Measurements from ENCODE around the gene KCTD6. TPM values are rescaled to one million over a fixed set of nuclear protein-coding genes. Genes with fewer than 3 reads are reported as not detected.
"Not testable (repeated sequence)": the region's sequence is repeated elsewhere in the genome, so short reads cannot be mapped to it uniquely, and the experiment has no call there.

KCTD6 gene
- total RNA-seq, 6 experiments from 2014 or later = 6.4 to 9.6 (median 7.4) TPM

DNA sequence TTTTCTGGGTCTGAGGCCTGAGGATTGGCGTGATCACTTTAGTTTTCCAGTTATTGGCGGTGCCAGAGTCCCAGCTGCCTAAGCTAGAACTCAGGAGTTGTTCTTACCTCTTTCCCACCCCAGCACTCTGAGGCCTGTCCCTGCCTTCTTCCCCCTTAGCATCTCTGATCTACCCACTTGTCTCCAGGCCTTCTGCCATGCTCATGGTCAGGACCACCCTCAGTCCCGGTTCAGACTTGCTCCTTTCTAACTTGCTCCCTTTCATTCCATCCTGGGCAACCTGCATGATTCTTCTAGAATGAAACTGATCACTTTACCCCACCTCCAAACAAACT lies 29.4 kb downstream of the KCTD6 start:
- TF ChIP-seq, protein P1, sequence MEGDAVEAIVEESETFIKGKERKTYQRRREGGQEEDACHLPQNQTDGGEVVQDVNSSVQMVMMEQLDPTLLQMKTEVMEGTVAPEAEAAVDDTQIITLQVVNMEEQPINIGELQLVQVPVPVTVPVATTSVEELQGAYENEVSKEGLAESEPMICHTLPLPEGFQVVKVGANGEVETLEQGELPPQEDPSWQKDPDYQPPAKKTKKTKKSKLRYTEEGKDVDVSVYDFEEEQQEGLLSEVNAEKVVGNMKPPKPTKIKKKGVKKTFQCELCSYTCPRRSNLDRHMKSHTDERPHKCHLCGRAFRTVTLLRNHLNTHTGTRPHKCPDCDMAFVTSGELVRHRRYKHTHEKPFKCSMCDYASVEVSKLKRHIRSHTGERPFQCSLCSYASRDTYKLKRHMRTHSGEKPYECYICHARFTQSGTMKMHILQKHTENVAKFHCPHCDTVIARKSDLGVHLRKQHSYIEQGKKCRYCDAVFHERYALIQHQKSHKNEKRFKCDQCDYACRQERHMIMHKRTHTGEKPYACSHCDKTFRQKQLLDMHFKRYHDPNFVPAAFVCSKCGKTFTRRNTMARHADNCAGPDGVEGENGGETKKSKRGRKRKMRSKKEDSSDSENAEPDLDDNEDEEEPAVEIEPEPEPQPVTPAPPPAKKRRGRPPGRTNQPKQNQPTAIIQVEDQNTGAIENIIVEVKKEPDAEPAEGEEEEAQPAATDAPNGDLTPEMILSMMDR (IDR thresholded peaks at IDR 0.05) = no peak
- Mint-ChIP-seq H3K4me3 (no peak overlapping the region), H3K9me3 (no peaks in the 10 kb centered on the region), H3K36me3 (ENCODE audit: low read depth) (no peaks in the 10 kb centered on the region; the same call in 1 of the 2 replicates), H3K27ac (no peak overlapping the region), H3K27me3 (ENCODE audit: insufficient read depth) (no peaks in the 10 kb centered on the region; the same call in 1 of the 2 replicates), H3K4me1 (ENCODE audit: low read depth) (peaks cover 12% of the 10 kb centered on the region)
- no peak for DNase-seq

DNA sequence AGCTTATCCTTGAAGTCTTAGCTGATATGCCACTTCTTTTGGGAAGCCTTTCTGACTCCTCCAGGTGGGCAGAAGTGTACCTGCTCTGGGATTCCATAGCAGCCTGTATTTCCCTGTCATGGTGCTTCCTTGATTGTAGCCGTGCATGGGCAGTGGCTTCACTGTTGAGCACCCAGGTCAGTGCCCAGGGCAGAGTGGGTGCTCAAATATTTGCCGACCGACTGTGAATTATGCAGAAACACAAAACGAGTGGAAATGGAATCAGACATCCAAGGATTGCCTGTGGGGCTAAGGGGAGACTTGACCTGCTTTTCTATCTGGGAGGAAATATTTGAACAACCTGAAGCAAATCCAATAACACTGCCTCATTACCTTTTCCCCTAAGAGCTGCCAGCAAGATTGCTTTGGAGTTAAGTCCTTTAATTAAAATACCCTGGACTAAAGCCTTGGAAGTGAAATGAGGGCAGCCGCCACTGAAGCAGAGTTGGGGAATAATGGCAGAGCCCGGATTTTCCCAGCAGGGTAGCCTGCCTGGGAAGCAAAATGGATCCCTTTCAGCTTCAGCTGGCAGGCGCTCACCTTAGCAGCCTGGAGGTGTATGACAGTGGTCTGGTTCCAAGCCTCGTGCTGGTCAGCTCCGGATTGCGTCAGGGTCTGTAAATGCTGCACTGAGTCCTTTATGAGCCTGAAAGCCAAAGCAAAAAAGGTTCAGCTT lies 30.2 kb downstream of the KCTD6 start:
- DNase-seq = no peak

DNA sequence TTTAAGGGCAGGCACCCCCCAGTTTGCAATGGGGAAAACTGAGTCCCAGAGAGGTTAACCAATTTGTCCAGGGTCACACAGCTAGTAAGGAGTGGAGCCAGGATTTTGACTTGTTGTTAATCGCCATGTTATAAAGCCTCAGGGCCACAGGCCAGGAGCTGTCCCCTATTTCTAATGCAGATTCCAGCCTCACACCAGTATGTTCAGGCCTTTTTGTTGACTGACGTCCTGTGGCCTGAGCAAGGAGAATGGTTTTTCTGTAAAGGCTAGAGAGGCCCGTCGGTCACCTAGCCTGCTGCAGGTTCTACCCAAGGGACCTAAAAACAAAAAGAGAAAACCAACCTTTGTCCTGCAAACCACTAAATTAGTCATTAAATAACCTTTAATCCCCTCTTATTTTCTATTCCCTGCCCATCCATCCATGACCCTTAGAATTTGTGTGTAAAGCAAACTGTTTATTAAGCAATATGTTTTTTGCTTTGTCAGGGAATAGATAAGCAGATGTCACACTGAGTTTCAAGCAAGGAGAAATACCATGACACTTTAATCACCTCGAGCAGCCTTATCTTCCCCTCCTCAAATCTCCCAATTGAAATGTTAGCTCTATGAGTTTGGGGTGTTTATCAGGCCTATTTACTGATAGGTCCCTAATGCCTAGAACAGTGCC lies 31.0 kb downstream of the KCTD6 start:
- Mint-ChIP-seq H3K27ac (no peak overlapping the region), H3K36me3 (ENCODE audit: low read depth) (peaks cover 5% of the 10 kb centered on the region), H3K9me3 (no peaks in the 10 kb centered on the region), H3K4me3 (no peak overlapping the region), H3K4me1 (ENCODE audit: low read depth) (peaks cover 20% of the 10 kb centered on the region), H3K27me3 (ENCODE audit: insufficient read depth) (no peaks in the 10 kb centered on the region; the same call in 1 of the 2 replicates)
- TF ChIP-seq, protein P1 (IDR thresholded peaks at IDR 0.05) = no peak
- no peak for DNase-seq

More for the DNA sequence above, 30.2 kb downstream of the KCTD6 start:
- TF ChIP-seq, protein P1 (IDR thresholded peaks at IDR 0.05) = no peak
- Mint-ChIP-seq H3K4me1 (ENCODE audit: low read depth) (peaks cover 19% of the 10 kb centered on the region), H3K36me3 (ENCODE audit: low read depth) (peaks cover 4% of the 10 kb centered on the region), H3K9me3 (no peaks in the 10 kb centered on the region), H3K4me3 (no peak overlapping the region), H3K27me3 (ENCODE audit: insufficient read depth) (no peaks in the 10 kb centered on the region; the same call in 1 of the 2 replicates), H3K27ac (no peak overlapping the region)

DNA sequence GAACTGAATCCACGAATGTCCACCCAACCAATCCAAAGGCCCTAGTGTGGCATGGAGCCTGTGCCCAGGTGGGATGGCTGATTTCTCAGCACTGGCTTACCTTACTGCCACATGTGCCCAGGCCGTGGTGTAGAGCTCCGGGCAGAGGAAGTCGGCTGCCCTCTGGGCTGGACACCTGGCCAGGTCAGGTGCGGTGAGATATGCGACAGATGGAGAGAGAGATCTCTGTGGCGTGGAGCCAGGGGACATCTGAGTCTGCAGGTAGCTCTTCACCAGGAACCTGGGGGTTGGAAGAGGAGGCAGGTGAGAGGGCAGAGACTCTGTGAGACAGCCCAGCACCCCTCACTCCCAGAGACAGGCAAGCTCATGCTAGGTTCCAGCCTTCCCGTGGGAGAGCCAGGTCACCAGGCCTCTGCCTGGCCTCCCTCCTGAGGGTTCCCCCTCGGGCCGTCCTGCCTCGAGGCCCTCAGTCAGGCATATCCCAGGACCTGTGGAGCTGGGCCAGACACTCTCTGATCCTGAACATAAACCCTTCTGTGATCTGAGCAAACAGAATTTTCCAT lies 32.5 kb downstream of the KCTD6 start:
- H3K4me3 Mint-ChIP-seq = no peak overlapping the region
- no peak for DNase-seq
- no peaks in the 10 kb centered on the region; the same call in 1 of the 2 replicates for H3K27me3 Mint-ChIP-seq (ENCODE audit: insufficient read depth)
- H3K4me1 Mint-ChIP-seq (ENCODE audit: low read depth) = peaks cover 28% of the 10 kb centered on the region
- H3K27ac Mint-ChIP-seq = no peak overlapping the region
- no peaks in the 10 kb centered on the region for H3K9me3 Mint-ChIP-seq
- H3K36me3 Mint-ChIP-seq (ENCODE audit: low read depth) = peaks cover 5% of the 10 kb centered on the region
- TF ChIP-seq, protein P1 (IDR thresholded peaks at IDR 0.05) = no peak

DNA sequence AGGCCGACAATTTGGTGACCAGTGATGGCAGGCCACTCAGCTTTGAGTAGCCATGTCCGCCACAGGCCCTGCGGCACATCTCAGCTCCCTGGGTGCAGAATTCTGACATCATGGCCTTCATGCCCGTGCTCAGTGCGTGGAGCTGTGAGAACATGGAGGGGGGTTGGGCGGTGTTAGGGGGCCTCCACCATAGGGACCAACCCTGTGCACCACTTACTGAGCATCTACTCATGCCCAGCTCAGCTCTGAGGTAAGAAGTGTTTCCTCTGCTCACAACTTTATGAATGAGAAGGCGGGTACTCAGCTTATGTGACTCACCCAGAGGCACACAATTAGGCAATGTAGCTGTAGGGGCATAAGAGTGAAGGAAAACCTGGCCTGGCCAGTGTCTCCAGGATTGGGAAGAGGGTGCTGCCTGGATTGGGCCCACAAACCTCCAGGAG lies 34.6 kb downstream of the KCTD6 start:
- DNase-seq = peak; percentile 89
- peaks cover 28% of the 10 kb centered on the region for H3K4me1 Mint-ChIP-seq (ENCODE audit: low read depth)
- H3K27me3 Mint-ChIP-seq (ENCODE audit: insufficient read depth) = no peaks in the 10 kb centered on the region
- TF ChIP-seq, protein P1 (IDR thresholded peaks at IDR 0.05) = no peak
- H3K36me3 Mint-ChIP-seq (ENCODE audit: low read depth) = peaks cover 5% of the 10 kb centered on the region
- H3K4me3 Mint-ChIP-seq = no peak overlapping the region
- H3K9me3 Mint-ChIP-seq = no peaks in the 10 kb centered on the region
- peak overlapping the region; percentile 70 for H3K27ac Mint-ChIP-seq

DNA sequence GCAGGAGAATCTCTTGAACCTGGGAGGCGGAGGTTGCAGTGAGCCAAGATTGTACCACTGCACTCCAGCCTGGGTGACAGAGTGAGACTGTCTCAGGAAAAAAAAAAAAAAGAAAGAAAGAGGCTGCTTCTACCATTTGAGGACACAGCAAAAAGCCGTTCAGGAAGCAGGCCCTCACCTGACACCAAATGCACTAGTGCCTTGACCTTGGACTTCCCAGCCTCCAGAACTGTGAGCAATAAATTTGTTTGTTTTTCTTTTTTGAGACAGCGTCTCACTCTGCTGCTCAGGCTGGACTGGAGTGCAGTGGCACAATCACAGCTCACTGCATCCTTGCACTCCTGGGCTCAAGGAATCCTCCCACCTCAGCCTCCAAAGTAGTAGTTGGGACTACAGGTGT lies 35.5 kb downstream of the KCTD6 start:
- not testable (repeated sequence) for H3K27ac Mint-ChIP-seq; H3K27me3 Mint-ChIP-seq (ENCODE audit: insufficient read depth); H3K36me3 Mint-ChIP-seq (ENCODE audit: low read depth); DNase-seq; H3K4me3 Mint-ChIP-seq; H3K9me3 Mint-ChIP-seq
- peaks cover 34% of the 10 kb centered on the region for H3K4me1 Mint-ChIP-seq (ENCODE audit: low read depth)

Measured in HFFc6 (cell line).